ENCODE results near the gene KLC3.

GRCh38 chr19:45391346-45391745 lies 50.8 kb downstream of the KLC3 start:
- TF ChIP-seq POLR2A (IDR thresholded peaks at IDR 0.05; ENCODE audit: low read length) = no peak
- TF ChIP-seq GATA1 (IDR thresholded peaks at IDR 0.05; ENCODE audit: low read depth, low read length) = no peak

Data from erythroblast (primary cell).